HCT116 (cell line): Measurements from ENCODE around the gene FILIP1.

Experiments
- CEBPB ChIP-seq: IDR thresholded peaks from 2 replicates; pipeline ENCODE4 v1.6.1; 2012; ENCODE audit warnings: low read depth
- CTCF ChIP-seq, 3 experiments: fragments of 200-600 bp in 1 of 3; sonication (generic) in 1 of 3; IDR thresholded peaks in 2 of 3; conservative IDR thresholded peaks in 1 of 3; 2 replicates each; pipeline ENCODE4 v1.5.1; 2012 to 2017; ENCODE audit warnings: low read depth in 2 of 3, low read length in 2 of 3, antibody characterized with exemption in 1 of 3, borderline replicate concordance in 1 of 3, control low read depth in 1 of 3, mild to moderate bottlenecking in 1 of 3, mixed read lengths in 1 of 3, mixed run types in 1 of 3, moderate library complexity in 1 of 3; ENCODE audit not compliant: insufficient read depth in 1 of 3
- EZH2 ChIP-seq: fragments of 200-600 bp; sonication (generic); IDR thresholded peaks from 2 replicates; pipeline ENCODE4 v1.6.1; 2017; ENCODE audit warnings: antibody characterized with exemption, mixed run types
- POLR2A ChIP-seq: IDR thresholded peaks from 2 replicates; pipeline ENCODE4 v1.7.0; 2011; ENCODE audit warnings: borderline replicate concordance; ENCODE audit not compliant: insufficient read depth, insufficient read length; ENCODE audit errors: extremely low read depth
- POLR2AphosphoS5 ChIP-seq: IDR thresholded peaks from 2 replicates; pipeline ENCODE4 v1.6.1; 2011; ENCODE audit warnings: mild to moderate bottlenecking, low read depth, low read length, moderate library complexity
- RAD21 ChIP-seq: IDR thresholded peaks from 2 replicates; pipeline ENCODE4 v1.6.1; 2012; ENCODE audit warnings: low read depth, mild to moderate bottlenecking
- REST ChIP-seq: IDR thresholded peaks from 2 replicates; pipeline ENCODE4 v1.6.1; 2012; ENCODE audit warnings: low read depth
- SIN3A ChIP-seq: IDR thresholded peaks from 2 replicates; pipeline ENCODE4 v1.6.1; 2012; ENCODE audit warnings: low read depth
- TCF7L2 ChIP-seq: IDR thresholded peaks from 2 replicates; pipeline ENCODE4 v1.7.0; 2011; ENCODE audit warnings: borderline replicate concordance, inconsistent platforms; ENCODE audit not compliant: insufficient read depth, insufficient read length; ENCODE audit errors: extremely low read depth
- YY1 ChIP-seq: IDR thresholded peaks from 2 replicates; pipeline ENCODE4 v1.6.1; 2011; ENCODE audit warnings: low read length, low read depth, moderate library complexity, mild to moderate bottlenecking; ENCODE audit not compliant: insufficient replicate concordance; ENCODE audit errors: extremely low read depth

GRCh38 chr6:75278474-75279077 lies 215.0 kb downstream of the FILIP1 start:
- no peak for TF ChIP-seq EZH2
- no peak for TF ChIP-seq CTCF (IDR thresholded peaks at IDR 0.05 in 2 of 3, conservative IDR thresholded peaks at IDR 0.05 in 1 of 3; ENCODE audit: borderline replicate concordance in 1 of 3, insufficient read depth in 1 of 3, low read depth in 2 of 3, low read length in 2 of 3)
- no peak for TF ChIP-seq SIN3A
- TF ChIP-seq YY1: no peak
- TF ChIP-seq CEBPB: no peak
- TF ChIP-seq TCF7L2: no peak
- TF ChIP-seq POLR2A: no peak
- no peak for TF ChIP-seq POLR2AphosphoS5
- TF ChIP-seq REST: no peak
- TF ChIP-seq RAD21: no peak
